ENCODE data around the gene RALGDS.
"Not testable (repeated sequence)": the region's sequence is repeated elsewhere in the genome, so short reads cannot be mapped to it uniquely, and the experiment has no call there.

Gene RALGDS

DNA sequence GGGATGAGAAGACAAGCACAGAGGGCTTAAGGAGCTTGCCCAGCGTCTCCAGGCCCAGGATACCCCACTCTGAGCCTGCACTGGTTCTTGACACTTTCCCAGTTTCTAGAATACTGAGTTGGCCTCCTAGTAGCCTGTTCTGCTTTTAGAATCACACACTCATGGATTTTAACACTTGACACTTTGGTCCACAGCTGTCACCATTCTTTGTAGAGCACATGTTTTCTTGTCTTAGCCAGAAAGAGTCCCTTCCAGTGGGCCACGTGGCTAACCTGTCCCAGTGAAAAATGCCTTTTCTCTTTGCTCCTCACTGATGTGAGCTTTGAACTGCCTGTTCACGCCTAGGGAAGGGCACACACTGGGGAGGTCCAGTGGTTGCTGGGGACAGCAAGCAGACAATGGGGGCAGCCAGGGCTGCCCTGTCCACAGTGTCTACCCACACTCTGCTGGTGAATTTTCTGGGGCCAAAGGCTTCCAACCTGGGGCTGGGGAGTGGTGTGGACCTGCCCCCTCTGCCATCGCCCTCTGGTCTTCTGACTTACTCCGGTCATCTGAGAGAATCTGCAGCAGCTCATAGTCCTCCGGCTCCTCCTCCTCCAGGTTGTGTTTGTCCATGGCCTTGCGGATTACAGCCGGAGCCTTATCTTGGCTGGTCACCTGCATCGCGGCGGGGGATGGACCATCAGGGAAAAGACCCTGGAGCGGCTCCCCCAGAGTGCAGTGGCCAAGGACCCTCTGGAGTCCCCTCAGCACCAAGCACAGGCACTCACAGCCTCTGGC is 21.1 kb downstream of the RALGDS start:
- no peak for DNase-seq (ENCODE audit: low read depth)
- TF ChIP-seq, protein P1, sequence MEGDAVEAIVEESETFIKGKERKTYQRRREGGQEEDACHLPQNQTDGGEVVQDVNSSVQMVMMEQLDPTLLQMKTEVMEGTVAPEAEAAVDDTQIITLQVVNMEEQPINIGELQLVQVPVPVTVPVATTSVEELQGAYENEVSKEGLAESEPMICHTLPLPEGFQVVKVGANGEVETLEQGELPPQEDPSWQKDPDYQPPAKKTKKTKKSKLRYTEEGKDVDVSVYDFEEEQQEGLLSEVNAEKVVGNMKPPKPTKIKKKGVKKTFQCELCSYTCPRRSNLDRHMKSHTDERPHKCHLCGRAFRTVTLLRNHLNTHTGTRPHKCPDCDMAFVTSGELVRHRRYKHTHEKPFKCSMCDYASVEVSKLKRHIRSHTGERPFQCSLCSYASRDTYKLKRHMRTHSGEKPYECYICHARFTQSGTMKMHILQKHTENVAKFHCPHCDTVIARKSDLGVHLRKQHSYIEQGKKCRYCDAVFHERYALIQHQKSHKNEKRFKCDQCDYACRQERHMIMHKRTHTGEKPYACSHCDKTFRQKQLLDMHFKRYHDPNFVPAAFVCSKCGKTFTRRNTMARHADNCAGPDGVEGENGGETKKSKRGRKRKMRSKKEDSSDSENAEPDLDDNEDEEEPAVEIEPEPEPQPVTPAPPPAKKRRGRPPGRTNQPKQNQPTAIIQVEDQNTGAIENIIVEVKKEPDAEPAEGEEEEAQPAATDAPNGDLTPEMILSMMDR (IDR thresholded peaks at IDR 0.05; ENCODE audit: insufficient read depth, low read depth, low read length, missing control alignments), result no peak
- no peak overlapping the region for H3K4me3 ChIP-seq (ENCODE audit: low read depth, low read length)

DNA sequence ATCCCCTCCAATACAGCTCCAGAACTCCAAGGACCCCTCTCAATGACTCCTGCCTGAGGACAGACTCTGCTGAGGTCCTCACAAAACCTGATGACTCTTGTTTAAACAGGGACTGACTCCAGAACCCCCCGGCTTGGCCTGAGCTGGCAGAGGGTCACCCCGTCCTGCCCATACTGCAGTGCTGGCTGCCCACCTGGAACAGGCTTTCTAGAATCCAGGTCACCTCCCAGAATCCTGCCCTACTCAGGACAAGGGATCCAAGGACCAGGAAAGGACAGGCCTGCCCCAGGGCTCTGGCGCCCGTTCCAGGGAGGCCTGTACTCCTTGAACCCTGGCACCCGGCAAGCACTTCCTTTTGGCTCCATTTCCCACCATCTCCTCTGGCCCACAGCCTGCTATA is 22.2 kb downstream of the RALGDS start:
- H3K4me3 ChIP-seq (ENCODE audit: low read depth, low read length), result no peak overlapping the region
- DNase-seq (ENCODE audit: low read depth), result no peak
- TF ChIP-seq, protein P1 (IDR thresholded peaks at IDR 0.05; ENCODE audit: insufficient read depth, low read depth, low read length, missing control alignments), result no peak

DNA sequence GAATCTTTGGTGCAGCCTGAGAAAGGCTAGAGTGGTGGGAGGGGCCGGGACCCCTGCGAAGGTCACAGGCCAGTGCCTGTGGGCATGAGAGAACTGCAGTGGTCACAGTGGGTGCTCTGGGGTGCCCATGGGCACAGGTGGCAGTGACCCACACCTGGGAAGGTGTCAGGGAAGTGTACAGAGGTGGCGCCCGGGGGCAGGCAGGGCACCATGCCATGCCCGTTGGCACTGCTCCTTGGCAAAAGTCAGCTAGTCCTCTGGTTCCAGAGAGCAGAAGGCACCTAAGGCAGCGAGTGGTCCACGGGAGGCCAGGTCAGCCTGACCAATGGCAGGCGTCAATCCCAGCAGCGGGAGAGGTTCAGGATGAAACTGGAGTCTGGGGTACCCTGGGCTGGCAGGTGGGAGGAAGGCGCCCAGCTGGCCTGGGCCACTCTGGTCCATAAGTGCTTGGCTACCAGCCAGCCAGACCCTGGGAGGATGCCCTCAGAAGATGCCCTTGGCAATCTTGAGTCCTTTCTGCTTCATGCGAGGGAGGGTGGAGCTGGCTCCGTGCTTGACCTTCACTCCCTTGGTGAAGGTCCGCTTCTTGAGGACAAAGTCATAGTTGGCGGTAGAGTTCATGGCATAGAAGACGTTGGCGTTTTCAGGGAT is 22.8 kb downstream of the RALGDS start:
- no peak overlapping the region for H3K4me3 ChIP-seq (ENCODE audit: low read depth, low read length)
- TF ChIP-seq, protein P1 (IDR thresholded peaks at IDR 0.05; ENCODE audit: insufficient read depth, low read depth, low read length, missing control alignments), result no peak
- no peak for DNase-seq (ENCODE audit: low read depth)

DNA sequence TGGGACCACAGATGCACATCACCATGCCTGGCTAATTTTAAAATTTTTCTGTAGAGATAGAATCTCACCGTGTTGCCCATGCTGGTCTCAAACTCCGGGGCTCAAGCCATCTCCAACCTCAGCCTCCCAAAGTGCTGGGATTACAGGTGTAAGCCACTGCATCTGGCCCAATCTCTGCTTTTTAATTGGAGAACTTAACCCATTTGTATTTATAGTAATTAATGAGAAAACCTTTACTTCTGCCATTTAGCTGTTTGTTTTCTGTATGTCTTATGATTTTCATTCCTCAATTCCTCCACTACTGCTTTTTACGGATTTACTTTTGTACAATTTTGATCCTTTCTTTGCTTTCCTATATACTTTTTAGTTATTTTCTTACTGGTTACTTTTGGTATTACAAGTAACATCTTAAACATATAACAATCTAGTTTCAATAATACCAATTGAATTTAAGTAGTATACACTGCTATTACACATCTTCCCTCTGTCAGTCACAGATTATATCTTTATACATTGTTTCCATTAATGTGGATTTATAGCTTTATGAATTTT is 26.1 kb downstream of the RALGDS start:
- TF ChIP-seq, protein P1 (IDR thresholded peaks at IDR 0.05; ENCODE audit: insufficient read depth, low read depth, low read length, missing control alignments), result no peak
- H3K4me3 ChIP-seq (ENCODE audit: low read depth, low read length), result no peak overlapping the region
- DNase-seq (ENCODE audit: low read depth), result no peak

DNA sequence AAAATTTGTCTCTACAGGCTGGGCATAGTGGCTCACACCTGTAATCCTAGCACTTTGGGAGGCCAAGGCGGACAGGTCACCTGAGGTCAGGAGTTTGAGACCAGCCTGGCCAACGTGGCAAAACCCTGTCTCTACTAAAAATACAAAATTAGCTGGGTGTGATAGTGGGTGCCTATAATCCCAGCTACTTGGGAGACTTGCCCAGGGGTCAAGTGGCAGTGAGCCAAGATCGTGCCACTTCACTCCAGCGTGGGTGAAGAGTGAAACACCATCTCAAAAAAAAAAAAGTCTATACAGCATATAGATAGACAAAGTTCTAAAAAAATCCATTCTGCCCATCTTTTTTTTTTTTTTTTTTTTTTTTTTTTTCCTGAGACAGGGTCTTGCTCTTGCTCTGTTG is 26.7 kb downstream of the RALGDS start:
- DNase-seq (ENCODE audit: low read depth); H3K4me3 ChIP-seq (ENCODE audit: low read depth, low read length): not testable (repeated sequence)

DNA sequence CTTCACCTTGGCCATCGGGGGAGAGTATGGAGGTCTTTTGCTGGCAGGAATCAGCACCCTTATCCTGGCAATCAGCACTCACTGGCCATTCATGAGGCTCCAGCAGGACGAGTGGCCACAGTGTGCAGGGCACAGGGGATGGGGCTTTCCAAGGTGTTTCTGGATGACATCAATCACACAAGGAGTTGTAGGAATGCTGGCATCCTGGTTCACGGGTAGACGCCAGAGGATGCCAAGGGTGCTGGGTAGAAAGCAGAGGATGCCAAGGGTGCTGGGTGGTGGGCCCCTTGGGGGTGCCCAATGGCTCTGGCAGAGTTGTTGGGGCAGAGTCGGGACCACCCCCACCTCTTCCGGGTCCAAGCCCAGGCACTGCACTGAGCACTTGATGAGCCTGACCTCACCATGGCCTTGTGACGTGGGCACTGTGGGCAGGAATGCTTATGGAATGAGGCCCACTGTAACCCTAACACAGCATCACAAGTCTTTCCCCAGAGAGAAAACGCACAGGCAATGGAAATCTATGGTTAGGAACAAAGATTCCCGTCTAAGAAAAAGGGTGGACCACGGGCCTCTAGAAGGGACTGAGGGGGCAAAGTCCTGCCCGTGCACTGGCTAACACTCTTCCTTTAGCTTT is 30.2 kb downstream of the RALGDS start:
- no peak overlapping the region for H3K4me3 ChIP-seq (ENCODE audit: low read depth, low read length)
- TF ChIP-seq, protein P1 (IDR thresholded peaks at IDR 0.05; ENCODE audit: insufficient read depth, low read depth, low read length, missing control alignments), result no peak
- no peak for DNase-seq (ENCODE audit: low read depth)

DNA sequence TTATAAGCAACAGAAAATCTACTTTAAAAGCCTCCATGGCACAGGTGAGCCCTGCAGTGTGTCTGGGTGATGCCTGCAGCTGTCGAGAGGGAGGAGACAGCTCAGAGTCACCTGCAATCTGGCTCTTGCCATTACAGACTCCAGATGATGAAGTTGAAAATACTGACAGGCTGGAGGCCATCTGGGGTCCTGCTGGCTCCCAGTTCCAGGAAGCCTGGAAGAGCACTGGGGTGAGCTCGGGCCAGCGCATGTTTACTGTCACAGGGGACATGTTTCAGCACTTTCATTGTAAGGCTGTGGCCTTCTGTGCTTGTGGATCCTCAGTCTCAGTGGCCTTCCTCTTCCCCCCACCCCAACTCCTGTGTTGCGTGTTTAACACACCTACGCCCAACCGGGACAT is 30.9 kb downstream of the RALGDS start:
- DNase-seq (ENCODE audit: low read depth), result no peak
- TF ChIP-seq, protein P1 (IDR thresholded peaks at IDR 0.05; ENCODE audit: insufficient read depth, low read depth, low read length, missing control alignments), result no peak
- no peak overlapping the region for H3K4me3 ChIP-seq (ENCODE audit: low read depth, low read length)
